GM21526 (cell line): ENCODE data around the gene GOLGA6B.
"Not testable (repeated sequence)": the region's sequence is repeated elsewhere in the genome, so short reads cannot be mapped to it uniquely, and the experiment has no call there.

ENCODE experiments used
- ATAC-seq: cut with Tn5 transposase; IDR thresholded peaks from one replicate; pipeline ENCODE4 v1.9.1; 2021; ENCODE audit warnings: moderate library complexity; ENCODE audit not compliant: unreplicated experiment, low FRiP score

The GOLGA6B gene

GRCh38 chr15:72654397-72654796, at the start of gene GOLGA6B:
TSS of gene GOLGA6B (plus strand) at chr15:72654697. CDS start at chr15:72654738, 41 bp downstream.
- not testable (repeated sequence) for ATAC-seq

- ATAC-seq, result no peak
Measured at GRCh38 chr15:72604794-72605193, 49.7 kb upstream of the GOLGA6B start.

- not testable (repeated sequence) for ATAC-seq
Measured at GRCh38 chr15:72608084-72608483, 46.4 kb upstream of the GOLGA6B start.

- no peak for ATAC-seq
Measured at GRCh38 chr15:72609862-72610261, 44.6 kb upstream of the GOLGA6B start.

GRCh38 chr15:72612324-72612723, 42.2 kb upstream of the GOLGA6B start:
- ATAC-seq, result not testable (repeated sequence)

- ATAC-seq, result no peak
Measured at GRCh38 chr15:72614810-72615532, 39.5 kb upstream of the GOLGA6B start.

GRCh38 chr15:72615533-72616233, 38.8 kb upstream of the GOLGA6B start:
- ATAC-seq, result not testable (repeated sequence)

GRCh38 chr15:72616491-72617210, 37.8 kb upstream of the GOLGA6B start:
- ATAC-seq, result no peak

- not testable (repeated sequence) for ATAC-seq
Measured at GRCh38 chr15:72623854-72624253, 30.6 kb upstream of the GOLGA6B start.

GRCh38 chr15:72626153-72626552, 28.3 kb upstream of the GOLGA6B start:
- not testable (repeated sequence) for ATAC-seq

GRCh38 chr15:72628249-72629067, 26.0 kb upstream of the GOLGA6B start:
- ATAC-seq, result not testable (repeated sequence)

GRCh38 chr15:72629068-72629570, 25.4 kb upstream of the GOLGA6B start:
- not testable (repeated sequence) for ATAC-seq

- ATAC-seq, result peak; percentile 78
Measured at GRCh38 chr15:72636519-72637282, 17.8 kb upstream of the GOLGA6B start.

GRCh38 chr15:72639759-72640483, 14.6 kb upstream of the GOLGA6B start:
- not testable (repeated sequence) for ATAC-seq

- ATAC-seq, result not testable (repeated sequence)
Measured at GRCh38 chr15:72642271-72642670, 12.2 kb upstream of the GOLGA6B start.

- not testable (repeated sequence) for ATAC-seq
Measured at GRCh38 chr15:72648631-72649253, 5.8 kb upstream of the GOLGA6B start.

GRCh38 chr15:72656014-72656413, 1.5 kb downstream of the GOLGA6B start:
- not testable (repeated sequence) for ATAC-seq

- ATAC-seq, result not testable (repeated sequence)
Measured at GRCh38 chr15:72661081-72661480, 6.6 kb downstream of the GOLGA6B start.
